Brain microvascular endothelial cell (primary cell): ENCODE data around the gene PRPF40B.
A peak's percentile ranks its signal among the peaks of the same experiment; 100 is the strongest.

ENCODE experiments used
- DNase-seq: peaks from one replicate; pipeline ENCODE4 v3.0.0-alpha.2; 2020
- H3K27ac ChIP-seq: fragments of 250-450 bp; sonication (Bioruptor Pico); 2 replicates; pipeline ENCODE4 v1.5.1; 2020; ENCODE audit warnings: mild to moderate bottlenecking, moderate library complexity
- H3K27me3 ChIP-seq: fragments of 250-450 bp; sonication (Bioruptor Pico); replicated peaks from 2 replicates; pipeline ENCODE4 v1.5.1; 2020; ENCODE audit warnings: mild to moderate bottlenecking
- H3K36me3 ChIP-seq: fragments of 250-450 bp; sonication (Bioruptor Pico); replicated peaks from 2 replicates; pipeline ENCODE4 v1.5.1; 2020; ENCODE audit warnings: mild to moderate bottlenecking
- H3K4me3 ChIP-seq: 2 replicates; pipeline ENCODE4 v1.5.1; 2011; ENCODE audit warnings: low read depth, mild to moderate bottlenecking, control low read depth, low read length, moderate library complexity
- in situ Hi-C: cut with HindIII; loops from 2 replicates; pipeline ENCODE4 v1.10.0; 2017; ENCODE audit warnings: low sequenced_read_pairs, low pct_ligation_motif_present
- TF ChIP-seq, protein P1 (sequence below): IDR thresholded peaks from 2 replicates; pipeline ENCODE4 v1.5.1; 2011; ENCODE audit warnings: low read depth, mild to moderate bottlenecking, moderate library complexity, low read length, control low read depth, inconsistent platforms; ENCODE audit errors: missing control alignments

The PRPF40B gene

GRCh38 chr12:49689785-49690184 is 66.4 kb downstream of the PRPF40B start:
- no peak overlapping the region for H3K27ac ChIP-seq
- TF ChIP-seq, protein P1, sequence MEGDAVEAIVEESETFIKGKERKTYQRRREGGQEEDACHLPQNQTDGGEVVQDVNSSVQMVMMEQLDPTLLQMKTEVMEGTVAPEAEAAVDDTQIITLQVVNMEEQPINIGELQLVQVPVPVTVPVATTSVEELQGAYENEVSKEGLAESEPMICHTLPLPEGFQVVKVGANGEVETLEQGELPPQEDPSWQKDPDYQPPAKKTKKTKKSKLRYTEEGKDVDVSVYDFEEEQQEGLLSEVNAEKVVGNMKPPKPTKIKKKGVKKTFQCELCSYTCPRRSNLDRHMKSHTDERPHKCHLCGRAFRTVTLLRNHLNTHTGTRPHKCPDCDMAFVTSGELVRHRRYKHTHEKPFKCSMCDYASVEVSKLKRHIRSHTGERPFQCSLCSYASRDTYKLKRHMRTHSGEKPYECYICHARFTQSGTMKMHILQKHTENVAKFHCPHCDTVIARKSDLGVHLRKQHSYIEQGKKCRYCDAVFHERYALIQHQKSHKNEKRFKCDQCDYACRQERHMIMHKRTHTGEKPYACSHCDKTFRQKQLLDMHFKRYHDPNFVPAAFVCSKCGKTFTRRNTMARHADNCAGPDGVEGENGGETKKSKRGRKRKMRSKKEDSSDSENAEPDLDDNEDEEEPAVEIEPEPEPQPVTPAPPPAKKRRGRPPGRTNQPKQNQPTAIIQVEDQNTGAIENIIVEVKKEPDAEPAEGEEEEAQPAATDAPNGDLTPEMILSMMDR, result no peak

DNA sequence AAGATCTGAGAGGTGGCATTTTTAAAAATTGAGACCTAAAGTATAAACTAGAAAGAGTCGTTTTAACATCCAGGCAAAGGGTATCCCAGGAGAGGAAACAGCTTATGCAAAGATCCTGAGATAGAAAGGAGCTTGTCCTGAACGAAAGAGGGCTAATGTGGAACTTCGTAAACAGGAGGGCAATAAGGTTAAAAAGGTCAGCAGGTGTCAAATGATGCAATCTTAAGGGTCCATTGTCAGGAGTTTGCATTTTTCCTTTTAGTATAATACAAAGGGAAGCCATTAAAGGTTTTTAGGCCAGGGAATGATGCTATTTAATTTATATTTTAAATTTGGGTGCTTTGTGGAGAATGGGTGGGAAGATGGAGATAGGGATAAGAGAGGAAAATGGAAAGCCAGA is 69.5 kb downstream of the PRPF40B start:
- in situ Hi-C loops, result no loop called here
- TF ChIP-seq, protein P1, result no peak
- H3K4me3 ChIP-seq, result no peak overlapping the region
- no peaks in the 10 kb centered on the region for H3K27me3 ChIP-seq
- H3K27ac ChIP-seq, result no peak overlapping the region
- DNase-seq, result no peak
- no peaks in the 10 kb centered on the region for H3K36me3 ChIP-seq

More at GRCh38 chr12:49689785-49690184, 66.4 kb downstream of the PRPF40B start:
- Histone ChIP-seq H3K4me3 (no peak overlapping the region), H3K27me3 (no peaks in the 10 kb centered on the region), H3K36me3 (no peaks in the 10 kb centered on the region)
- in situ Hi-C loops, result no loop called here
- no peak for DNase-seq

GRCh38 chr12:49693931-49694444 is 70.6 kb downstream of the PRPF40B start:
- DNase-seq, result peak; percentile 42
- no peak overlapping the region for H3K4me3 ChIP-seq
- in situ Hi-C loops, result no loop called here
- H3K27ac ChIP-seq, result no peak overlapping the region
- H3K27me3 ChIP-seq, result no peaks in the 10 kb centered on the region
- no peaks in the 10 kb centered on the region for H3K36me3 ChIP-seq
- TF ChIP-seq, protein P1, result no peak
